HG03575 (cell line): ENCODE data around the gene ATP2B2.

ENCODE experiments used
- ATAC-seq: cut with Tn5 transposase; IDR thresholded peaks from one replicate; pipeline ENCODE4 v1.9.1; 2021; ENCODE audit not compliant: unreplicated experiment, insufficient number of reproducible peaks, low FRiP score; ENCODE audit errors: extremely low read depth

The ATP2B2 gene

DNA sequence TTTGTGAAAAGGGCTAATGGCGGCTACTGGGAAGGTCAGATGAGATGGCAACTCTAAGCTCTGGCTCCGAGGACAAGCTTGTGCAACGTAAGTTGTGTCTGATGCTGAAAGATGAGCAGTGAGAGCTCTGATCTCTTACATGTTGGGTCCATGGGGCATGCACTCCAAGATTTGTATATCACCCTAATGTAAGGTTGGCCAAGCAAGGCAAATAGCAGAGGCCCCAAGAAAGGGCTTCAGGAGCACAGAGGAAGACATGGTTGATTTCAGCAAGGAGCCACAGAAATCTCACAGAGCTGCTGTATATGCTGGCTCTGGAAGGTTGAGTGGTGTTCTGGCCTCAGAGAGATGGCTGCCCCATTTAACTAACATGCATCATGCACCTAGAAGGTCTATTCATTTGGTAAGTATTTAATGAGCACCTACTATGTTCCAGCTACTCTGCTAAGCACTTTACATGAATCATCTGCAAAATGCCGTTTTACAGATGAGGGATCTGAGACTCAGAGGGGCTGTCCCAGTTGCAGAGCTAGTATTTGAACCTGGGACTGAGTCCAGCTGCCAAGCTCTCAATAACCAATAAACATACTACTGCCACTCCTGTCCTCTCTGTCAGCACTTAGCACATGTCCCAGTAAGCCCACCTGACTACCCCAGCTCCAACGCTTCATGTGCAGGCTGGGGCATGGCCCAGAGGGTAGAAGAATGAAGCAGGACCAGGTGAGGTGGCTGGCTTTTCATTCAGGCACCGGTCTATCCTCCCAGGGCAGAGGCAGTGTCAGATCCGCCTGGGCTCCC is 27.8 kb upstream of the ATP2B2 start:
- ATAC-seq, result no peak

DNA sequence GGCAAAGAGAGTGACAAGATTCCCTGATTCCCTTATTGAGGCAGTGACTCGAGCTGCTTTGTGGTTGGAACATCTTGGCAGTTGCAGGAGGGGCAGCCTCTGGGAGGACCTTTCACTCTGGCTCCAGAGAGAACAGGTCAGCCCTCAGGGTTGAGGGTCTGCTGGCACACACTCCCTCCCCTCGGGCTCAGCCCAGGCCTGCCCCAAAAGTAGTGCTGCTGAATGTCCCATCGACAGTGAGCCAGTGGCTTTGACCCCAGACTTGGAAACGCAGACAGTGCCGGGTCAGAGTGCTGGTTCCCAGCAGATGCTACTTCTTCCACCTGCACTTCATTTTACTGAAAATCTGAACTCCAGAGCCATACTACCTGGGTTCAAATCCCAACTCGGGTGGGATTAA is 25.6 kb upstream of the ATP2B2 start:
- no peak for ATAC-seq

DNA sequence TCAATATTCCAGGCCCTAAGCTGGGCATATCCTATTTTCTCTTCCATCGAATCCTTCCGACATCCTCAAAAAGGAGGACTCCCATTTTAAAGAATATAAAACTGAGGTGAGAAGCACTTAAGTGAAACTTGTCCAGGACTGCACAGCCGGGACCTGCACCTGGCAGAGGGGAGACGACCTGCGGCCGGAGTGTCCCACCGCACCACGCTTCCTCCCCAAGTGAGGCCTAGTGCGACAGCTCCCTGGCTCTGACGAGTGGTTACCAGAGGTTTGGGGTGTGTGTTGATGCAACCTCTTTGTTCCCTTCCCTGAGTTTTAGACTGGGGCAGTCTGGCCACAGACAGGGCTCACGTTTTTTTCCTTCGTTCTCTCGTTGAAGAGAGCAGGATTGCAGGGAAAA is 24.9 kb upstream of the ATP2B2 start:
- ATAC-seq, result no peak

DNA sequence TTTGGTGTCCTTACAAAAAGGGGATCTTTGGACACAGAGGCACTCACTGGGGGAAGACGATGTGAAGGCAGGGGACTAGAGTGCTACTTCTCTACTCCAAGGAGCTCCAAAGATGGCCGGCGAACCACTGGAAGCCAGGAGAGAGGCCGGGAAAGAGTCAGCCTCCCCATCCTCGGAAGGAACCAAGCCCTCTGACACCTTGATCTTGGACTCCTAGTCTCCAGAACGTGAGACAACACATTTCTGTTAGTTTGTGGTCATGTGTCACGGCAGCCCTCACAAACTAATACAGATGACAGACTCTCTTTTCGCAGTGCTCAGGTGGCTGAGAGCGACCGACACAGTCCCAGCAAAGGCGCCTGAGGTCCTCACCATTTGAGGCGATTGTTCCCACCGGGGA is 24.4 kb upstream of the ATP2B2 start:
- no peak for ATAC-seq

DNA sequence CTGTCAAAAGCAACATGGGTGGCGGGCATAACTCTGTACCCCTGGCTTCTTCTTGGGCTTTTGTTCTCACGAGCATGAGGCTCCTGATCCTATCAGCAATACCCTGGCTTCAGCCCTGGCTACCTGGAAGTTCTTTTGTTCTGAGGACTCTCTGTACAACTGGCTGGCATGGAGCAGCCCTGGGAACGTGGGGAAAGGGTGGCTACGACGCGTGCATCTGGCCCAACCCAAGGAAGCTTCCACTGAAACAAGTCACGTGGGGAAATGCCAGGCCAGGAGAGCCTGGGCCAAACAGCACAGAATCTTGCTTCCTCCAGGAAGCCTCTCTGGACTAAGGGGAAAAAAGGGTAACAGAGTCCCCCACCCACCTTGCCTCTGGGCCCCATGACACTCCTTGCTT is 22.7 kb upstream of the ATP2B2 start:
- no peak for ATAC-seq

DNA sequence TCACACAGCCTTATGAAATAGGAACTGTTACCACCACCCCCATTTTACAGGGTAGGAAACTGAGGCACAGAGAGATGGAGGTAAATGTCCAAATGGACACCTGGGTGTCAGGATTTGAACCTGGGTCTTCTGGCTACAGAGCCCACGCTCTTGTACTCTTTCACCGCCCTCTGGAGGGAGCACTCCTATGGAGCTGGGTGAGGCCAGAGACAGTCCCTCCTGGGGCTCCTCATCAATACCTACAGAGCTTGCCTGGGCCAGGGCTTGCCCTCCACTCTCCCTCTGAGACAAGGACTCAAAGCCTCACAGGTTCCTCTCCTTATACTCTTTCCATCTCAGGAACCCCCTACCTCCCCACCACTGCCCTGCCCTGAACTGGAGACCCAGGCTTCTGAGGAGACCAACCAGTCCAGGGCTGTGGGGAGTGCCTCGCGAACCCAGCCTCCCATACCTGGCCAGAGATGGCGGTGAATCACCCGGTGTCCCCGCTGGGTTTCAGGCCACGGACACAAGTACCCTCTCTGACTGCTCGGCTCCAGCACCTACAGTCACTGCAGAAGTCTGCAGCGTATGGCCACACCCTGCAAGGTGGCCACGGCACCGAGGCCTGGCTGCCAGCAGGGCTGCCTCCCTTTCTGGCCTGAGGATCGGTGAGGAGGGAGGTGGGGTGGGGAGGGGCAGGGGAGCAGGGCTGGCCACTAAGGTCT is 22.1 kb upstream of the ATP2B2 start:
- ATAC-seq, result no peak

DNA sequence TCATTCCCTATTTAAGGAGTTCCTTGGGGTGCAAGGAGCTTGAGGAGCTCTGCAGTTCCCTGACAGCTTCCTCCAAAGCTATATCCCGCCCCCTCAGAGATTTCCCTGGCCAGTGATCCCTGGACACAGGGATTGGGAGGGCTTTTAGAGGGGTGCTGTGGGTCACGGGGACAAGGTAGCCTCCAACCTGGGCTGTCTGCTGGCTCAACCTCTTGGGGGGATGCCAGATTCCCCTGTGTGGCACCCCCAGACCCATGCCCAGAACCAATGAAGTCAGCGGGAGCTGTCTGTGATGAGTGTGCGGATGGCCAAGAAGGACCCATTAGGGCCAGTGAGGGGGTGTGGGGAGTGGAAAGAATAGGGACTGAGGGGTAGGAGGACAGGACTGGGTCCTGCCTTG is 21.0 kb upstream of the ATP2B2 start:
- no peak for ATAC-seq

DNA sequence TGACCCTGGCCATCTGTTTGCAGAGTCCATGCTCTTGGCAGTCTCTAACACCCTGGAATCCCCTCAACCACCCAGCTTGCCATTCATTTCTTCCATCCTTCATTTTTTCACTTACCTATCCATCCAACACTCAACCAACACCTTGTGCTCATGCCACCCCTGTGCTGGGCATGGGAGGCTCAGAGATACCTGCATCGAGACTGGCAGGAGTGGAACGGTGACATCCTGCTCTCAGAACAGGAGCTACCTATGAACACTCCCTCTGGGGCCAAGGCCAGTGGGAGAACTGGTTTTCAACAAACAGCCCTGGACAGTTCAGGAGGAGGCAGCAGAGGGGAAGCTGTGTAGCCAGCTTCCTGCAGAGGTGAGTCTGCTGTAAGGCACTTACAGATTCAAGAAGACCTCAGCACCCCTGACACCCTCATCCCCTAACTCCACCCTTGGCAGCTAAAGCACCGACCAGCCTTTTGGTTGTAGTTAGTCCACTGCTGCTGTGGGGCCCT is 19.5 kb upstream of the ATP2B2 start:
- ATAC-seq, result no peak

DNA sequence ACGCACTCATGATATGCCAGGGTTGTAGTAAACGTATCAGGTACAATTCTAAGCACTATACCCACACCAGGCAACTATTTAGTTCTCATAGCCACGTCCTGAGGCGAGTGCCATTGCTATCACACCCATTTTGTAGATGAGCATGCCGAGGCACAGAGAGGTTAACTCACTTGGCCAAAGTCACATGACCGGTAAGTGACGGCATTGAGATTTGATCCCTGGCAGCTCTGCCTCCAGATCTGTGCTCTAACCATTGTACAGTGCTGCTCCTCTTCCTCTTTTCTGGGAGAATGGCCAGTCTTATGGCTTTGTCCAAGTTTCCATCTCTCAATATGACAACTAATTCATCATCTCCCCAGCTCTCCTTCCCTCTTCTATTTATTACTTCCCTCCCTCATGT is 18.9 kb upstream of the ATP2B2 start:
- ATAC-seq, result no peak

DNA sequence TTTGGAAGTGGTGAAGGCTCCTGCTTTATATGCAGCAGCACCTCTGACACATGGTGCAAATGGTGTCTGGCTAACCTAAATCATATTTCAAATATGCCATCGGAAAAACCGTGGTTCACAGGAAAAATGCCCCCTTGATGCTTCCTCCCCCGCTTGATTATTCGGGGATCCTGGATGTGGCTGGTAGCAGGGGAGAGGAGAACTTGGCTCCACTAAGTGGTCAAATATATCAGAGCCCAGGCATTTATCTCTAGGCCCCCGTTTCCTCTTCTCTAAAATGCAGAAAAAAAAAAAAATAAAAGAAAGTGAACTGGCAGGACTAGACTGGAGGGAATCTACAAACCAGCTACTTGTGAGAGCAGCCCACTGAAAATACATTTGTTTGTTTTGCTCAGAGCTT is 18.2 kb upstream of the ATP2B2 start:
- ATAC-seq, result no peak

DNA sequence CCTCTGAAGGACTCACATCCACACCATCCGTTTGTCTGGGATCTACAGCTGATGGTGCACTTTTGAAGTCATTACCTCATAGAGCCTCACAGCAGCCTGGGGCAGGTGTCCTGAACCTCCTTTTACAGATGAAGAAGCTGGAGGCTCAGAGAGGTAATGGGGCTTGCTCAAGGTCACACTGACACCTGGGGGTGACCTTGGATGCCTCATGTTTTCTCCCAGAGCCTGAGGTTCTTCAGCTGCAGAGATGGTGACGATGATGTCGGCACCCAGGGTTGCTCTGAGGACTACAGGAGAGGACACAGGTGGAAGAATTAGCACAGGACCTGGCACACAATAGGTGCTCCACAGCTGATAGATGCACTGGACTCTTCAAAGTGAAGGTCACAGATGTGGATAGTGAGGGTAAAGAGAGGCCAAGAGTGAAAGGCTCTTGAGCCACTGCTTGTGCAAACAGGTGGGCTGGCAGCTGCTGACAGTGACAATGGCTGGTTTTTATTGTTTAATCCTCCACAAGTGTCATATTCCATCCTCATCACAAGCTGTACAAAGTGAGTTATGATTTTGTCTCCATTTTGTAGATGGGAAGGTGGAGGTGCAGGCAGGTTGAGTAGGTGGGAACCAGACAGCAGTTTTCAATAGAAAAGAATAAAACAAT is 17.4 kb upstream of the ATP2B2 start:
- ATAC-seq, result no peak

DNA sequence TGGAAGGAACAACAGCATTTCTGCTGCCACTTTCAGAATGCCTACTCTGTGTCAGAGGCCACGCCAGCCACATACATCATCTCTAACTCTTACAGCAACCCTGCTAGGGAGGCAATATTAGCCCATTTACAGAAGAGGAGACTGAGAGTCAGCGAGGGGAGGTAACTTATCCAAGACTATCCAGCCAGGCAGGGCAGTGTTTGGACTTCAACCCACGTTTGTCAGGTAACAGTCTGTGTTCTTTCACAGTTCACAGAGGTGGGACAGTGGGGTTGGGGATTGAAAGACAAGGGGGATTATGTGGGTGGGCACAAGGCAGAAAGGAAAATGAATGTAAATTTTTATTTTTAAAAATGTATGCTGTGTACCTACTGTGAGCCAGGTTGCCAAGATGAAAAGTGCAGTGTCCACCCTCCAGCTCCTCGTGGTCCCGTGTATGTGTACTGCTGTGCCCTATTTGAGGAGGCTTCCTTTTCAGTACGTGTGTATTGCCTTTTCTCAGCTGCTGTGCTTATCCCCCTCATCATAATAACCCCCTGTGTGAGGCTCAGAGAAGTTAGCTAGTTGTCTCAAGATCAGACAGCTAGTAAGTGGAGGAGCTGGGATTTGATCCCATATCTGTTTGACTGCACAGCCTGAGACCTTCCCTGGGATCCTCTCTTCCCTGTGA is 16.5 kb upstream of the ATP2B2 start:
- ATAC-seq, result no peak

DNA sequence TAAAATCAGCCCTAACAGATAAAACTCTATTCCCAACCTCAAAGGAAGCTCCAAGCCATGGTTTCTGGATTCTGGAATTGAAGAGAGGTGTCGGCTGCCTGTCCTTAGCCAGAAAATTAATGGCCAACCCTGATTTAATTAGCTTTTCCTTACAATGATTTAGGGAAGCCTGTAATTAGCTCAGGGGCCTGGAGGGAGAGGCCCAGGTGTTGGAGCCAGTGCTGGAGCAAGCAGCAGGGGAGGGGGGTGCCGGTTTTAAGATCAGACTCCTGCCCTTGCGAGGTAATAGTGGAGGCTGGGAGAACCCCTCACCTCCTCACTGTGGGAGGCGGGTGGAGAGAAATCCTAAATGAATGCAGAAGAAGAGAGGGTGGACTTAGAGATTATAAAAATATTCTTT is 14.7 kb upstream of the ATP2B2 start:
- no peak for ATAC-seq

DNA sequence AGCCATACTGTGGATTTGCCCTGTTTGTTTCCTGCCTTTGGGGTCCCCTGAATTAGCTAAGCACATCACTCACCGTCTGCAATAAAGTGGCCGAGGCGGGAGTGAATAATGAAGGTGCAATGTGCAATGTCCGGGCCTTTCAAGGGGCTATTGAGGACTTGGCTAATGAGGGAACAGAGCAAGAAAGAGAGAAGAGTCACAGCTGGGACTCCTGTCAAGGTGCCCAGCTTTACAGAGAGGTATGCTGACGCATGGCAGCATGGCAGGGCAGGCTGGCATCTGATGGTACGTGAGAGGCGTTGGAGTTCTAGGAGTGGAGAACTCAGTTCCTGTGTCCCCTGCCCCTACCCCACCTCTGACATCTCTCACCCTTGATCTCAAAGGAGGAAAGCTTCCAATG is 13.8 kb upstream of the ATP2B2 start:
- ATAC-seq, result no peak

DNA sequence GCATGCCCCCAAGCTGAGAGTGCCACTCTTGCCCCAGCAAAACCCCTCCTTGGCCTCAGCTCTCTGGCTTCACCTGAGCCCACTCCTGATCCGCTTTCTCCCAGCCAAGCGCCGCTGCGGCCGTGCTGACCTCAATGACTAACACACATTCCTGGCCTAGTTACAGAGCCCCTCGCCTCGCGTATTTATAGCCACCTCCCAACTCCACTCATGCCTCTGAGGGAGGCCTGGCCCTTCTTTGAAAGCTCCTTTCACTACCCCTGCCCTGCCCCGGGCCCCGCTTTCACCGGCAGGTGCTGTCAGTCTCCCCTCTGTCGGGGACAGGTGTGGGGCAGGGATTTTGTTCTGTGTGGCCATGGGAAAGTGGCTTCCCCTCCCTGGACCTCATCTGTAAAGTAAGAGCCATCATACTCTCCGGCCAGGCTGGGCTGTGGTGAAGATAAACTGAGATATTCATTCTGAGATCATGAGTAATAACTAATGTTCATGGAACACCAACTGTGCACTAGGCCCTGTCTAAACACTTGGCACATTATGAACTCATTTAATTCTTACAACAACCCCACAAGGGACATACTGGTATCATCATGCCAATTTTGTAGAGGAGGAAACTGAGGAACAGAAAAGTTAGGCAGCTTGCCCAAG is 13.2 kb upstream of the ATP2B2 start:
- ATAC-seq, result no peak

DNA sequence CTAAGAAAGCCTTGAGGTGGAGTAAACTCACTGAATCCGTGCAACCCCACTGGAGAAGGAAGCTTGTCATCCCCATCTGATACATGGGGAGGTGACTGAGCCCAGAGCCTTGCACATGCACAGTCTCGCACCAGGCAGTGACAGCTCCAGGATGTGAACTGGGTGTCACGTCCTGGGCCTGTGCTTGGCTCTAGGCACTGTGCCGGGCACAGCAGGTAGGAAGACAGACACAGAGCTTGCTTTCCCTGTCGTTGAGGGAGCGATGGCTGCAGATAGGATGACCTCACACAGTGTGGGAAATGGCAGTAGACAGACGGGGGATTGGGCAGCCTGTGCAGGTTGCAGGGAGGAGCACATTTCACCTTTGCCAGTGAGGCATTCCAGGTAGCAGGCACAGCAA is 12.2 kb upstream of the ATP2B2 start:
- ATAC-seq, result no peak

DNA sequence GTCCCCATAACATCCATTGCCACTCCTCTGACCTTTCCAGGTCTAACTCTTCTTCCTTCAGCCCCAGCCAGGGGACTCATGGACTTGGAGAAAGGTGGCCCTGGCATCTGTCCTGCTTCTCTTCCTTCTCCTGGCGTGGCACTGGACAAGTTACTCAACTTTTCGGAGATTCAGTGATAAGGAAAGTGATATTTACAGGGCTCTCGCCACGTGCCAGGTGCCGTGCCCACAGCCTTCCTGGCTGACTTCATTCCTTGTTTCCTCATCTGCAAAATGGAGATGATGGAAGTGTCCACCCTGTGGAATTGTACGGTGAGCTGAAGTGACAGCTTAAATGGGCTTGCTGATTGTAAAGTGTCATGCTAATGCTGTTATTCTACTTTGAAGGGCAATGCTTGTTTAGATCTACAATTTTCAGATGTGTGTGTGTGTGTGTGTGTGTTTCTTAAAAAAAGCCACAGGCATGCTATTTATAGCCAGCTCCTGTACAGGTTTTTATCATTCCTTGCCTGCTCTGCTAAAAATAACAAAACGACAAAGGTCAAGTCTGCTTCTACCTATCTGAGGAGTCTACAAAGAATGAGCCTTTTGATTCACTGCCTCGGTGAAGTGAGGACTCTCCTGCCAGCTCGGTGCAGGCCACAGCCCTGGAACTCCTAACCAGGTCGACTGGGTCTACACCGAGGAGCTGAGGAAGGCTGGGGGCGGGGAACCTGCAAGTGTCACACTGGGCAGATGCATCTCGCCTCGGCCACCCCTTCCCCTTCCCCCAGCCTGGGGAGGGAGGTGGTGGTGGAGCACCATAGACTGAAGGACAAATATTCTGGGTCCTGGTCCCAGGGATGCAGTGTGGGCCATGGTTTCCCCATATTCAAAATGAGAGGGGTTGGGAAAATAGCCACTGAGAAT is 11.4 kb upstream of the ATP2B2 start:
- ATAC-seq, result no peak

DNA sequence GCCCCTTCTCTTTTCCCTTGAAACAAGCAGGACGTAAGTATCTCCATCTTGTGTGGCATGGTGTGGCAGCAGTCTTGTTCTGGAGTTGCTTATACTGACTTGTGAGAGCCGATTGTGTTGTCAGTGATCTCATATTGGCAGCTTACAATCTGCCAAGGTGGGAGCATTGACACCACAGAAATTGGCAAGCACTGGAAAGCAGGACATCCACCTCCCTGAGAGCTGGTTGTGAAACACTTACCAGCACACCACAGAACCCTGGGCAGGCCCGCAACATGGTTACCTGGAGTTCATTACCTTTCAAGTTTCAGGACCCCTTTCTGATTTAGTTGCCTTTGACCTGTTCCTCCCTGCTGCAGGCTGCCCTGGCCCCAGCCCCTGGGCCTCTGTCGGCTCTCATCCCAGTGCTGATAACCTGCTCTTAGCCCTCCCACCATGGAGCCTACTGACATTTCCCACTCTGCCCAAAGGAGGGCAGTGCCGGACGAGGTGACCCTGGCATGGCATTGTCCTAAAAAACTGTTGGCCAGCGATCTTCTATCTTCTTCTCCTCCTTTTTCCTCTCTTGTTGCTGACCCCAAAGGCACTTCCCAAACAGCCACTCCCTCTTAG is 10.6 kb upstream of the ATP2B2 start:
- no peak for ATAC-seq
